Measurements from ENCODE around the gene EHMT1.

The EHMT1 gene

GRCh38 chr9:137828527-137829259 is 209.9 kb downstream of the EHMT1 start:
- Histone ChIP-seq H3K27ac (ENCODE audit: low read depth, low read length) (no peak overlapping the region), H3K4me3 (ENCODE audit: low read depth, low read length) (no peak overlapping the region), H3K4me1 (ENCODE audit: control insufficient read depth, insufficient read depth, low read length, unreplicated experiment) (no peaks in the 10 kb centered on the region), H3K27me3 (ENCODE audit: insufficient read depth, low read length) (no peaks in the 10 kb centered on the region), H3K36me3 (ENCODE audit: insufficient read depth, low read length) (peaks cover 32% of the 10 kb centered on the region), H3K79me2 (ENCODE audit: control insufficient read depth, insufficient read depth, low read length, unreplicated experiment) (no peaks in the 10 kb centered on the region), H2AFZ (ENCODE audit: low read length, unreplicated experiment) (no peak overlapping the region)

GRCh38 chr9:137829260-137829996 is 210.6 kb downstream of the EHMT1 start:
- H3K79me2 ChIP-seq (ENCODE audit: control insufficient read depth, insufficient read depth, low read length, unreplicated experiment), result no peaks in the 10 kb centered on the region
- H3K36me3 ChIP-seq (ENCODE audit: insufficient read depth, low read length), result peaks cover 32% of the 10 kb centered on the region
- no peak overlapping the region for H3K4me3 ChIP-seq (ENCODE audit: low read depth, low read length)
- no peaks in the 10 kb centered on the region for H3K4me1 ChIP-seq (ENCODE audit: control insufficient read depth, insufficient read depth, low read length, unreplicated experiment)
- no peaks in the 10 kb centered on the region for H3K27me3 ChIP-seq (ENCODE audit: insufficient read depth, low read length)
- no peak overlapping the region for H3K27ac ChIP-seq (ENCODE audit: low read depth, low read length)
- no peak overlapping the region for H2AFZ ChIP-seq (ENCODE audit: low read length, unreplicated experiment)

GRCh38 chr9:137832191-137832700 is 213.4 kb downstream of the EHMT1 start:
- no peak overlapping the region for H3K27ac ChIP-seq (ENCODE audit: low read depth, low read length)
- peaks cover 21% of the 10 kb centered on the region for H3K36me3 ChIP-seq (ENCODE audit: insufficient read depth, low read length)
- no peaks in the 10 kb centered on the region for H3K27me3 ChIP-seq (ENCODE audit: insufficient read depth, low read length)
- H2AFZ ChIP-seq (ENCODE audit: low read length, unreplicated experiment), result no peak overlapping the region
- no peaks in the 10 kb centered on the region for H3K4me1 ChIP-seq (ENCODE audit: control insufficient read depth, insufficient read depth, low read length, unreplicated experiment)
- H3K79me2 ChIP-seq (ENCODE audit: control insufficient read depth, insufficient read depth, low read length, unreplicated experiment), result no peaks in the 10 kb centered on the region
- H3K4me3 ChIP-seq (ENCODE audit: low read depth, low read length), result no peak overlapping the region

- Histone ChIP-seq H3K4me3 (ENCODE audit: low read depth, low read length) (no peak overlapping the region), H3K36me3 (ENCODE audit: insufficient read depth, low read length) (peaks cover 21% of the 10 kb centered on the region)
Observed at GRCh38 chr9:137832830-137833590, 214.2 kb downstream of the EHMT1 start.

GRCh38 chr9:137833721-137834613 is 215.2 kb downstream of the EHMT1 start:
- no peaks in the 10 kb centered on the region for H3K27me3 ChIP-seq (ENCODE audit: insufficient read depth, low read length)
- H2AFZ ChIP-seq (ENCODE audit: low read length, unreplicated experiment), result no peak overlapping the region
- no peaks in the 10 kb centered on the region for H3K79me2 ChIP-seq (ENCODE audit: control insufficient read depth, insufficient read depth, low read length, unreplicated experiment)
- H3K27ac ChIP-seq (ENCODE audit: low read depth, low read length), result no peak overlapping the region
- H3K4me1 ChIP-seq (ENCODE audit: control insufficient read depth, insufficient read depth, low read length, unreplicated experiment), result no peaks in the 10 kb centered on the region
- H3K4me3 ChIP-seq (ENCODE audit: low read depth, low read length), result no peak overlapping the region
- peaks cover 21% of the 10 kb centered on the region for H3K36me3 ChIP-seq (ENCODE audit: insufficient read depth, low read length)

More at GRCh38 chr9:137832830-137833590, 214.2 kb downstream of the EHMT1 start:
- H3K27ac ChIP-seq (ENCODE audit: low read depth, low read length), result no peak overlapping the region
- no peaks in the 10 kb centered on the region for H3K79me2 ChIP-seq (ENCODE audit: control insufficient read depth, insufficient read depth, low read length, unreplicated experiment)
- H2AFZ ChIP-seq (ENCODE audit: low read length, unreplicated experiment), result no peak overlapping the region
- H3K27me3 ChIP-seq (ENCODE audit: insufficient read depth, low read length), result no peaks in the 10 kb centered on the region
- no peaks in the 10 kb centered on the region for H3K4me1 ChIP-seq (ENCODE audit: control insufficient read depth, insufficient read depth, low read length, unreplicated experiment)

GRCh38 chr9:137834846-137835546 is 216.2 kb downstream of the EHMT1 start:
- Histone ChIP-seq H3K79me2 (ENCODE audit: control insufficient read depth, insufficient read depth, low read length, unreplicated experiment) (no peaks in the 10 kb centered on the region), H3K27me3 (ENCODE audit: insufficient read depth, low read length) (no peaks in the 10 kb centered on the region), H3K4me3 (ENCODE audit: low read depth, low read length) (no peak overlapping the region), H3K36me3 (ENCODE audit: insufficient read depth, low read length) (peaks cover 21% of the 10 kb centered on the region), H3K4me1 (ENCODE audit: control insufficient read depth, insufficient read depth, low read length, unreplicated experiment) (no peaks in the 10 kb centered on the region), H3K27ac (ENCODE audit: low read depth, low read length) (no peak overlapping the region), H2AFZ (ENCODE audit: low read length, unreplicated experiment) (no peak overlapping the region)

GRCh38 chr9:137836151-137836830 is 217.5 kb downstream of the EHMT1 start:
- Histone ChIP-seq H3K27ac (ENCODE audit: low read depth, low read length) (no peak overlapping the region), H2AFZ (ENCODE audit: low read length, unreplicated experiment) (no peak overlapping the region), H3K27me3 (ENCODE audit: insufficient read depth, low read length) (no peaks in the 10 kb centered on the region), H3K4me1 (ENCODE audit: control insufficient read depth, insufficient read depth, low read length, unreplicated experiment) (no peaks in the 10 kb centered on the region), H3K79me2 (ENCODE audit: control insufficient read depth, insufficient read depth, low read length, unreplicated experiment) (no peaks in the 10 kb centered on the region), H3K4me3 (ENCODE audit: low read depth, low read length) (no peak overlapping the region), H3K36me3 (ENCODE audit: insufficient read depth, low read length) (peaks cover 15% of the 10 kb centered on the region)

GRCh38 chr9:137836831-137837241 is 218.0 kb downstream of the EHMT1 start:
- no peak overlapping the region for H3K27ac ChIP-seq (ENCODE audit: low read depth, low read length)
- H3K27me3 ChIP-seq (ENCODE audit: insufficient read depth, low read length), result no peaks in the 10 kb centered on the region
- H3K79me2 ChIP-seq (ENCODE audit: control insufficient read depth, insufficient read depth, low read length, unreplicated experiment), result no peaks in the 10 kb centered on the region
- H3K36me3 ChIP-seq (ENCODE audit: insufficient read depth, low read length), result peaks cover 11% of the 10 kb centered on the region
- no peak overlapping the region for H3K4me3 ChIP-seq (ENCODE audit: low read depth, low read length)
- no peak overlapping the region for H2AFZ ChIP-seq (ENCODE audit: low read length, unreplicated experiment)
- no peaks in the 10 kb centered on the region for H3K4me1 ChIP-seq (ENCODE audit: control insufficient read depth, insufficient read depth, low read length, unreplicated experiment)
